Nephron (organoid): ENCODE measurements around the gene ACOT6.
"Not testable (repeated sequence)": the region's sequence is repeated elsewhere in the genome, so short reads cannot be mapped to it uniquely, and the experiment has no call there.

Source experiments
- H3K27ac Mint-ChIP-seq, 3 experiments: 2 replicates each; pipeline ENCODE4 v1.8.0; 2020; ENCODE audit warnings: mixed read lengths in 3 of 3, mild to moderate bottlenecking in 2 of 3, moderate library complexity in 1 of 3
- H3K27me3 Mint-ChIP-seq: 2 replicates; pipeline ENCODE4 v1.8.0; 2021; ENCODE audit warnings: low read depth, mild to moderate bottlenecking, moderate library complexity, mixed read lengths
- H3K36me3 Mint-ChIP-seq: 2 replicates; pipeline ENCODE4 v1.8.0; 2020; ENCODE audit warnings: low read depth, mixed read lengths
- H3K4me1 Mint-ChIP-seq: 2 replicates; pipeline ENCODE4 v1.8.0; 2020; ENCODE audit warnings: mixed read lengths
- H3K4me3 Mint-ChIP-seq, 3 experiments: 2 replicates each; pipeline ENCODE4 v1.8.0; 2020; ENCODE audit warnings: mild to moderate bottlenecking in 3 of 3, mixed read lengths in 3 of 3, moderate library complexity in 2 of 3
- H3K9me3 Mint-ChIP-seq: 2 replicates; pipeline ENCODE4 v1.8.0; 2020; ENCODE audit warnings: mixed read lengths
- TF ChIP-seq, protein P1 (sequence below), 3 experiments: fragments of 200-600 bp; sonication (generic); IDR thresholded peaks; one replicate each; pipeline ENCODE4 v1.5.0; 2021; ENCODE audit warnings: antibody characterized with exemption in 3 of 3; ENCODE audit not compliant: unreplicated experiment in 3 of 3

The ACOT6 gene

GRCh38 chr14:73644531-73645247 is 32.4 kb downstream of the ACOT6 start, which contains the start of gene DNAL1:
TSS of gene DNAL1 (plus strand) at chr14:73644986. CDS start at chr14:73645040, 54 bp downstream.
- Mint-ChIP-seq H3K27me3 (no peaks in the 10 kb centered on the region), H3K27ac (peak within 1 kb of the TSS; percentile 96 to 99 (median 96)), H3K36me3 (no peaks in the 10 kb centered on the region), H3K4me1 (peaks cover 17% of the 10 kb centered on the region), H3K9me3 (no peaks in the 10 kb centered on the region), H3K4me3 (peak within 1 kb of the TSS; percentile 93 to 95 (median 94))
- TF ChIP-seq, protein P1, sequence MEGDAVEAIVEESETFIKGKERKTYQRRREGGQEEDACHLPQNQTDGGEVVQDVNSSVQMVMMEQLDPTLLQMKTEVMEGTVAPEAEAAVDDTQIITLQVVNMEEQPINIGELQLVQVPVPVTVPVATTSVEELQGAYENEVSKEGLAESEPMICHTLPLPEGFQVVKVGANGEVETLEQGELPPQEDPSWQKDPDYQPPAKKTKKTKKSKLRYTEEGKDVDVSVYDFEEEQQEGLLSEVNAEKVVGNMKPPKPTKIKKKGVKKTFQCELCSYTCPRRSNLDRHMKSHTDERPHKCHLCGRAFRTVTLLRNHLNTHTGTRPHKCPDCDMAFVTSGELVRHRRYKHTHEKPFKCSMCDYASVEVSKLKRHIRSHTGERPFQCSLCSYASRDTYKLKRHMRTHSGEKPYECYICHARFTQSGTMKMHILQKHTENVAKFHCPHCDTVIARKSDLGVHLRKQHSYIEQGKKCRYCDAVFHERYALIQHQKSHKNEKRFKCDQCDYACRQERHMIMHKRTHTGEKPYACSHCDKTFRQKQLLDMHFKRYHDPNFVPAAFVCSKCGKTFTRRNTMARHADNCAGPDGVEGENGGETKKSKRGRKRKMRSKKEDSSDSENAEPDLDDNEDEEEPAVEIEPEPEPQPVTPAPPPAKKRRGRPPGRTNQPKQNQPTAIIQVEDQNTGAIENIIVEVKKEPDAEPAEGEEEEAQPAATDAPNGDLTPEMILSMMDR (IDR thresholded peaks at IDR 0.05; ENCODE audit: unreplicated experiment in 3 of 3) = no peak

- Mint-ChIP-seq H3K36me3 (no peaks in the 10 kb centered on the region), H3K4me3 (peak overlapping the region; percentile 93 to 95 (median 94)), H3K27ac (peak overlapping the region; percentile 96 to 99 (median 96)), H3K27me3 (no peaks in the 10 kb centered on the region), H3K9me3 (no peaks in the 10 kb centered on the region), H3K4me1 (peaks cover 17% of the 10 kb centered on the region)
- TF ChIP-seq, protein P1 (IDR thresholded peaks at IDR 0.05; ENCODE audit: unreplicated experiment in 3 of 3) = no peak
Measured at GRCh38 chr14:73645248-73645610, 32.9 kb downstream of the ACOT6 start.

- H3K36me3 Mint-ChIP-seq = peaks cover 28% of the 10 kb centered on the region
- no peaks in the 10 kb centered on the region for H3K27me3 Mint-ChIP-seq
- H3K9me3 Mint-ChIP-seq = no peaks in the 10 kb centered on the region
- H3K4me1 Mint-ChIP-seq = no peaks in the 10 kb centered on the region
- H3K4me3 Mint-ChIP-seq = no peak overlapping the region
- TF ChIP-seq, protein P1 (IDR thresholded peaks at IDR 0.05; ENCODE audit: unreplicated experiment in 3 of 3) = no peak
- H3K27ac Mint-ChIP-seq = no peak overlapping the region
Measured at GRCh38 chr14:73651005-73651404, 38.7 kb downstream of the ACOT6 start.

DNA sequence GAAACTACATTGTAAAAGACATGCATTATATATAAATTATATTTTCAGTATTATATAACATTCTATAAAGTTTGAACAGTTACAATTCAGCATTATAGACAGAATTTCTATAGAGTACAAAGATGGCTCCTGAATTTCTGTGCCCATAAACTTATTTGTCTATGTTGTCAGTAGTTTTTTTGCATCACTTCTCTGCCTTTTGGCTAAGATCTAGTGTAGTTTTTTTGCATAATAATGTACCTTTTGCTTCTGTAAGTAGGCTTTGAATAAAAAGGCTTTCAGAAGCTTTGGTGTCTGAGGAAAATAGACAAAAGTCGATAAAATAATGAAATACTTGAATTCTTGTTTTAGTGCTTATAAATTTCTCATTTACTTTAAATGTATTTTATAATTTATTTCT is 43.5 kb downstream of the ACOT6 start:
- H3K27ac Mint-ChIP-seq = no peak overlapping the region
- TF ChIP-seq, protein P1 (IDR thresholded peaks at IDR 0.05; ENCODE audit: unreplicated experiment in 3 of 3) = no peak
- H3K36me3 Mint-ChIP-seq = peaks cover 41% of the 10 kb centered on the region
- H3K9me3 Mint-ChIP-seq = no peaks in the 10 kb centered on the region
- no peak overlapping the region for H3K4me3 Mint-ChIP-seq
- H3K4me1 Mint-ChIP-seq = no peaks in the 10 kb centered on the region
- no peaks in the 10 kb centered on the region for H3K27me3 Mint-ChIP-seq

GRCh38 chr14:73659202-73659601 is 46.9 kb downstream of the ACOT6 start:
- not testable (repeated sequence) for H3K27me3 Mint-ChIP-seq, H3K27ac Mint-ChIP-seq, H3K4me3 Mint-ChIP-seq, H3K9me3 Mint-ChIP-seq
- peaks cover 38% of the 10 kb centered on the region for H3K36me3 Mint-ChIP-seq
- peaks cover 14% of the 10 kb centered on the region for H3K4me1 Mint-ChIP-seq

GRCh38 chr14:73660511-73660910 is 48.2 kb downstream of the ACOT6 start:
- no peaks in the 10 kb centered on the region for H3K9me3 Mint-ChIP-seq
- no peaks in the 10 kb centered on the region for H3K27me3 Mint-ChIP-seq
- peaks cover 15% of the 10 kb centered on the region for H3K4me1 Mint-ChIP-seq
- H3K27ac Mint-ChIP-seq = no peak overlapping the region
- peaks cover 36% of the 10 kb centered on the region for H3K36me3 Mint-ChIP-seq
- H3K4me3 Mint-ChIP-seq = no peak overlapping the region
- TF ChIP-seq, protein P1 (IDR thresholded peaks at IDR 0.05; ENCODE audit: unreplicated experiment in 3 of 3) = no peak
